Activated T-cell treated with anti-CD3 and anti-CD28 coated beads, Interleukin-2, amount 50 U/mL, for 48 hours (primary cell): Measurements from ENCODE around the gene LRRC10B.
"Not testable (repeated sequence)": the region's sequence is repeated elsewhere in the genome, so short reads cannot be mapped to it uniquely, and the experiment has no call there.

ENCODE experiments used
- DNase-seq, 2 experiments: peaks; one replicate each; pipeline ENCODE4 v3.0.0-alpha.2; 2020

LRRC10B gene

GRCh38 chr11:61507962-61508861, at the start of gene LRRC10B:
TSS of gene LRRC10B (plus strand) at chr11:61508749. CDS start at chr11:61508999, 250 bp downstream.
- peak; percentile 56 to 63 for DNase-seq

- no peak for DNase-seq
These were observed 48.1 kb upstream of the LRRC10B start for GRCh38 chr11:61460474-61460881.

- DNase-seq = no peak
These were observed 47.6 kb upstream of the LRRC10B start for GRCh38 chr11:61460986-61461385.

GRCh38 chr11:61467602-61468001, 40.9 kb upstream of the LRRC10B start:
- DNase-seq = not testable (repeated sequence)

- no peak for DNase-seq
These were observed 40.5 kb upstream of the LRRC10B start for GRCh38 chr11:61468002-61468401.

GRCh38 chr11:61472282-61472681, 36.3 kb upstream of the LRRC10B start:
- DNase-seq = no peak

- DNase-seq = no peak
These were observed 35.7 kb upstream of the LRRC10B start for GRCh38 chr11:61472868-61473267.

- DNase-seq = no peak
These were observed 35.1 kb upstream of the LRRC10B start for GRCh38 chr11:61473370-61474012.

- no peak for DNase-seq
These were observed 34.4 kb upstream of the LRRC10B start for GRCh38 chr11:61474013-61474643.

GRCh38 chr11:61475433-61475832, 33.1 kb upstream of the LRRC10B start:
- no peak for DNase-seq

- no peak for DNase-seq
These were observed 32.2 kb upstream of the LRRC10B start for GRCh38 chr11:61476371-61476770.

- DNase-seq = no peak
These were observed 31.4 kb upstream of the LRRC10B start for GRCh38 chr11:61477126-61477525.

- DNase-seq = peak; percentile 72 to 74
These were observed 30.8 kb upstream of the LRRC10B start for GRCh38 chr11:61477727-61478148.

- DNase-seq = not testable (repeated sequence)
These were observed 29.0 kb upstream of the LRRC10B start for GRCh38 chr11:61479360-61480058.

- no peak for DNase-seq
These were observed 28.1 kb upstream of the LRRC10B start for GRCh38 chr11:61480261-61480993.

- DNase-seq = no peak
These were observed 27.6 kb upstream of the LRRC10B start for GRCh38 chr11:61480994-61481335.

- DNase-seq = no peak
These were observed 26.7 kb upstream of the LRRC10B start for GRCh38 chr11:61481806-61482205.

- peak; percentile 61 to 63 for DNase-seq
These were observed 26.0 kb upstream of the LRRC10B start for GRCh38 chr11:61482513-61482912.

- DNase-seq = no peak
These were observed 24.0 kb upstream of the LRRC10B start for GRCh38 chr11:61484541-61484940.

GRCh38 chr11:61485080-61485479, 23.5 kb upstream of the LRRC10B start:
- no peak for DNase-seq

GRCh38 chr11:61486011-61486620, 22.4 kb upstream of the LRRC10B start:
- DNase-seq = no peak

GRCh38 chr11:61486779-61487178, 21.8 kb upstream of the LRRC10B start:
- DNase-seq = no peak
